ENCODE measurements around the gene HRH2.
"Not testable (repeated sequence)": the region's sequence is repeated elsewhere in the genome, so short reads cannot be mapped to it uniquely, and the experiment has no call there.

HRH2 gene

DNA sequence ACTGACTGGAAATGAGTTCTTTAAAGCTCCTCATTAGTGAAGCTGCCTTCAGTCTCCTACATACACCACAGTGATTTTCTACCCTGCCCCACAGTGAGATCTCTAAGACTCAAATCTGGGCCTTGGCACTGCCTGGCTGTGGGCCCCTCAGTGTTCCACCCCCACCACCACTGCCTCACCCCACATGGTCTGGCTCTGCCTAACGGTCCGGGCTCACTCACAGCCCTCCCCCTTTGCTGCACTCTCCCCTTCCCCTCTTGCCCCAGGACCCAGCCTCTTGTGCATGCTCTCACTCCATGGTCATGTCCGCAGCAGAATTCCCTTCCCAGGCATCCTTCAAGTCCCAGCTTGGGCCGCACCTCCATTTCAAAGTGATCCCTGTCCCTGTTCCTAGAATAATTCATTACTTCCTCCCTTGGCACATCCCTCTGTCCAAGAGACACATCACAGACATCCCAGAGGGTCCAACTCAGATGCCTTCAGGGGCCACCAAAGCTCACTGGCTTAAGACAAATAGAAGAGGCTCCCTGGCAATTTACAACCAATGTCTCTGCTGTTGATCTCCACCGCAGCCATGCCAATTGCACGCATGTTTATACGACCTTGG lies 56.7 kb downstream of the HRH2 start:
- no peak for DNase-seq (ENCODE audit: extremely low read depth, low read depth)
- no peak for TF ChIP-seq CTCF (IDR thresholded peaks at IDR 0.05; ENCODE audit: low read depth, low read length)

GRCh38 chr5:175715627-175716522 lies 58.0 kb downstream of the HRH2 start:
- no peak for DNase-seq (ENCODE audit: extremely low read depth, low read depth)
- TF ChIP-seq CTCF (IDR thresholded peaks at IDR 0.05; ENCODE audit: low read depth, low read length) = no peak

GRCh38 chr5:175717837-175718236 lies 60.0 kb downstream of the HRH2 start:
- no peak for DNase-seq (ENCODE audit: extremely low read depth, low read depth)
- TF ChIP-seq CTCF (IDR thresholded peaks at IDR 0.05; ENCODE audit: low read depth, low read length) = no peak

DNA sequence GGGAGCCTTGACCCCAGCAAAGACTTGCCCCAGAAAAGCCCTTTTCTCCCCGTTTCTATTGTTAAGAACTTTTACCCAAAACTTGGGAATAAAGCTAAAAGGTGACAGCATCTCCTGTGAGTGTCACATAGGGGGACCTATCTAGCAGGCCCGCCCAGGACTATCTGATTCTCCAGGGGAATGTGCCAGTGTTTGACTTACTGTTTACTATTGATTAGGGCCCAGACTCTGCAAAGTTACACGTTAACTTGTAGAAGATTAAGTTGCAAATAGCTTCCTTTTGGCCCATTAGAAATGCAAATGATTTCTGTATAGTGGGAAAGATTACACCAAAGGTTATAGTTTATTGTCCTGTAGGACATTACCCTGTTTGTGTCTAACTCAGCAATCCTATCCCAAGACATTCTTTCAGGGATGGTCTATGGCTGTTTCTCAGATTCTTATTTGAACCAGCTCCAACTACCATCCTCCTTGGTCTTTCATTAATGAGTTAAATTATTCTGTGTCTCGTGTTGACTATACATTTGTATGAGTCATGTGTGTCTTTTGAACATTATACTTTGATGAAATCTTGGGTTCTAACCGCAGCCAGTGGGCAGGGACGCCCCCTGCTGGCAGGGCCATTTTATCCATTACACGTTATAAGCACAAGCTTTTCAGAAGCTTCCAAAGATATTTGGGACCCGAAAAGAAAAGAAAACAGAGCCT lies 60.7 kb downstream of the HRH2 start:
- no peak for DNase-seq (ENCODE audit: extremely low read depth, low read depth)
- no peak; the same call in 1 of the 2 replicates for TF ChIP-seq CTCF (IDR thresholded peaks at IDR 0.05; ENCODE audit: low read depth, low read length)

DNA sequence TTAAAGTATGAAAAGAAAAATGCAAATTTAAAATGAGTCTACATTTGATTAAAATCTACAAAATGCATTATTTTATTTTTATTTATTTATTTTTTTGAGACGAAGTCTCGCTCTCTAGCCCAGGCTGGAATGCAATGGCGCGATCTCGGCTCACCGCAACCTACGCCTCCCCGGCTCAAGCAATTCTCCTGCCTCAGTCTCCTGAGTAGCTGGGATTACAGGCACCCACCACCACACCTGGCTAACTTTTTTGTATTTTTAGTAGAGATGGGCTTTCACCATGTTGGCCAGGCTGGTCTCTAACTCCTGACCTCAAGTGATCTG lies 61.2 kb downstream of the HRH2 start:
- DNase-seq (ENCODE audit: extremely low read depth, low read depth) = not testable (repeated sequence)

DNA sequence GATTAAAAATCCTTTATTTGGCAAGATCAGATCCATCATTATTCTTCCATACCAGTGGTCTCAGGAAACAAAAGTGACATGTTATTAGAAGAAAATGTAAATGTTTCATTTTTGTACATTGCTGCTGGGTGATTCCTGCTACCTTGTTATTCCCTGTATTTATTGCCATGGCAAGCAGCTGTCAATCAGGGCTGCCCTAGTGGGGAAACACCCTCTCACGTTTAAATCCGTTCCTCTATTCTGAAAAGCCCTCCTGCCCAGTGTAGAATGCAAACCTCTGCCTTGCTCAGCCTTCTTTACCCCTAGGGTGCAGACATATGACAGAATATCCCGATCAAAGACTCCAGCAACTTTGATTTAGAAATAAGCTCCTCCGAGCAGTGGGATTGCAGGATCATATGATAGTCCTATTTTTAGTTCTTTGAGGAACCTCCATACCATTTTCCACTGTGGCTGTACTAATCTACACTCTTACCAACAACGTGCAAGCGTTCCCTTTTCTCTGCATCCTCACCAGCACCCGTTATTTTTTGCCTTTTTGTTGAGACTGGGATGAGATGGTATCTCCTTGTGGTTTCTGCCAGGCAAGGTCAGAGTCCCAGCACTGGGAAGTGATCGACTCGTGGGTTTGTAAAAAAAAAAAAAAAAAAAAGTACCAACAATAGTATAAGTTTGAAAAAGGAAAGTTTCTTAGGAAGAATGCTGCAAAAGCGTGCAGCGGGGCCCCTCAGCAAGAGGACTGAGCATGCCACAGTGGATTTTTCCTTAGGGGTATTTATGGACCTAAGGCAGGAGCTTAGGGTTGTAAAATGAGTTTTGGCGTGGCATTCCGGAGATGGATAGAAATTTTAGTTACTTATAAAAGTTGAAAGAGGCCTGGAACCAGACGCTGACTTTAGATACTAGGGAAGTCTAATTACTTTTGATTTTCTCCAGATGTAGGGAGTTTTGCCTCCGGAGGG lies 66.7 kb downstream of the HRH2 start:
- DNase-seq (ENCODE audit: extremely low read depth, low read depth) = no peak

More for the DNA sequence above, 66.7 kb downstream of the HRH2 start:
- TF ChIP-seq CTCF (IDR thresholded peaks at IDR 0.05; ENCODE audit: low read depth, low read length) = no peak
